HG03280 (cell line): ENCODE data around the gene TTLL4.
"Not testable (repeated sequence)": the region's sequence is repeated elsewhere in the genome, so short reads cannot be mapped to it uniquely, and the experiment has no call there.

Experiments
- ATAC-seq: cut with Tn5 transposase; IDR thresholded peaks from one replicate; pipeline ENCODE4 v1.9.1; 2021; ENCODE audit warnings: mild to moderate bottlenecking, moderate library complexity; ENCODE audit not compliant: unreplicated experiment

Gene TTLL4

GRCh38 chr2:218710687-218711549 lies at the start of gene TTLL4:
Gene TTLL4, plus strand, starts transcription at chr2:218710835. Its CDS starts 26,842 bp downstream, at chr2:218737677.
- ATAC-seq = peak; percentile 97

GRCh38 chr2:218662377-218662776 lies 48.3 kb upstream of the TTLL4 start:
- no peak for ATAC-seq

GRCh38 chr2:218662827-218663226 lies 47.8 kb upstream of the TTLL4 start:
- ATAC-seq = no peak

- ATAC-seq = no peak
Observed at GRCh38 chr2:218663901-218664300, 46.7 kb upstream of the TTLL4 start.

GRCh38 chr2:218664653-218665052 lies 46.0 kb upstream of the TTLL4 start:
- no peak for ATAC-seq

- ATAC-seq = no peak
Observed at GRCh38 chr2:218671097-218671653, 39.5 kb upstream of the TTLL4 start.

GRCh38 chr2:218671654-218672566 lies 38.7 kb upstream of the TTLL4 start, which contains the start of the genes RNF25 and STK36:
Gene RNF25, minus strand, starts transcription at chr2:218672002. Its CDS starts 32 bp downstream, at chr2:218671970.
Gene STK36, plus strand, starts transcription at chr2:218672086. Its CDS starts 744 bp downstream, at chr2:218672830.
- peak; percentile 98 for ATAC-seq

- ATAC-seq = no peak
Observed at GRCh38 chr2:218679119-218679518, 31.5 kb upstream of the TTLL4 start.

GRCh38 chr2:218680061-218680460 lies 30.6 kb upstream of the TTLL4 start:
- ATAC-seq = no peak

GRCh38 chr2:218687400-218688060 lies 23.1 kb upstream of the TTLL4 start:
- not testable (repeated sequence) for ATAC-seq

GRCh38 chr2:218691234-218691633 lies 19.4 kb upstream of the TTLL4 start:
- ATAC-seq = no peak

GRCh38 chr2:218694405-218695145 lies 16.1 kb upstream of the TTLL4 start:
- no peak for ATAC-seq

GRCh38 chr2:218698885-218699284 lies 11.8 kb upstream of the TTLL4 start:
- ATAC-seq = no peak

GRCh38 chr2:218701806-218702205 lies 8.8 kb upstream of the TTLL4 start:
- no peak for ATAC-seq

- no peak for ATAC-seq
Observed at GRCh38 chr2:218703341-218703740, 7.3 kb upstream of the TTLL4 start.

- ATAC-seq = no peak
Observed at GRCh38 chr2:218708086-218708485, 2.5 kb upstream of the TTLL4 start.

- no peak for ATAC-seq
Observed at GRCh38 chr2:218709908-218710307, 727 bp upstream of the TTLL4 start.

GRCh38 chr2:218710334-218710686 lies 325 bp upstream of the TTLL4 start:
- ATAC-seq = no peak

- ATAC-seq = no peak
Observed at GRCh38 chr2:218711550-218711929, 905 bp downstream of the TTLL4 start.

GRCh38 chr2:218713922-218714321 lies 3.3 kb downstream of the TTLL4 start:
- ATAC-seq = no peak
